SK-N-SH treated with all-trans-retinoic acid at 6 μM for 48 hours (cell line): ENCODE results near the gene BATF.

Experiments used
- ATAC-seq: fragments of 200-7000 bp; cut with Tn5 transposase; 3 replicates; pipeline ENCODE4 v1.9.1; 2020; ENCODE audit warnings: mild to moderate bottlenecking, moderate library complexity
- CSDC2 ChIP-seq: fragments of 250-450 bp; sonication (Bioruptor Pico); IDR thresholded peaks from 2 replicates; pipeline ENCODE4 v1.5.0; 2020; ENCODE audit warnings: mild to moderate bottlenecking, moderate library complexity
- CSRNP3 ChIP-seq: fragments of 250-450 bp; sonication (Bioruptor Pico); IDR thresholded peaks from 2 replicates; pipeline ENCODE4 v1.5.1; 2021; ENCODE audit warnings: mild to moderate bottlenecking, moderate library complexity
- ESRRG ChIP-seq: fragments of 250-450 bp; sonication (Bioruptor Pico); IDR thresholded peaks from 2 replicates; pipeline ENCODE4 v1.6.1; 2021; ENCODE audit warnings: mild to moderate bottlenecking
- PPARA ChIP-seq: fragments of 250-450 bp; sonication (Bioruptor Pico); IDR thresholded peaks from 2 replicates; pipeline ENCODE4 v1.5.0; 2020; ENCODE audit warnings: mild to moderate bottlenecking, borderline replicate concordance
- RARB ChIP-seq: fragments of 250-450 bp; sonication (Bioruptor Pico); IDR thresholded peaks from 2 replicates; pipeline ENCODE4 v1.8.0; 2021; ENCODE audit warnings: mild to moderate bottlenecking, moderate library complexity
- SNAI2 ChIP-seq: fragments of 250-450 bp; sonication (Bioruptor Pico); IDR thresholded peaks from 2 replicates; pipeline ENCODE4 v1.5.0; 2020; ENCODE audit warnings: mild to moderate bottlenecking, moderate library complexity
- TCF4 ChIP-seq: fragments of 250-450 bp; sonication (Bioruptor Pico); IDR thresholded peaks from 2 replicates; pipeline ENCODE4 v1.8.0; 2021; ENCODE audit warnings: mild to moderate bottlenecking, moderate library complexity, borderline replicate concordance
- ZC3H10 ChIP-seq: fragments of 250-450 bp; sonication (Bioruptor Pico); IDR thresholded peaks from 2 replicates; pipeline ENCODE4 v1.5.1; 2021; ENCODE audit warnings: mild to moderate bottlenecking, moderate library complexity
- ZFP3 ChIP-seq: fragments of 250-450 bp; sonication (Bioruptor Pico); IDR thresholded peaks from 2 replicates; pipeline ENCODE4 v1.5.0; 2020; ENCODE audit warnings: mild to moderate bottlenecking, moderate library complexity
- ZFP30 ChIP-seq: fragments of 450-650 bp; formaldehyde crosslinking; IDR thresholded peaks from 2 replicates; pipeline ENCODE4 v1.5.0; 2022; ENCODE audit warnings: mild to moderate bottlenecking, moderate library complexity
- ZNF565 ChIP-seq: fragments of 450-650 bp; formaldehyde crosslinking; conservative IDR thresholded peaks from 2 replicates; pipeline ENCODE4 v1.5.0; 2020; ENCODE audit warnings: low read depth, mild to moderate bottlenecking, moderate library complexity
- TF ChIP-seq, protein P1 (sequence below): fragments of 250-450 bp; sonication (Bioruptor Pico); IDR thresholded peaks from 2 replicates; pipeline ENCODE4 v1.5.1; 2020; ENCODE audit warnings: low read depth, mild to moderate bottlenecking, moderate library complexity
- TF ChIP-seq, protein P2 (sequence below): fragments of 250-450 bp; sonication (Bioruptor Pico); IDR thresholded peaks from 2 replicates; pipeline ENCODE4 v1.8.0; 2020; ENCODE audit warnings: mild to moderate bottlenecking, moderate library complexity, borderline replicate concordance

Gene BATF

GRCh38 chr14:75591987-75592575 lies 69.8 kb downstream of the BATF start:
- no peak for ATAC-seq

GRCh38 chr14:75595226-75595625 lies 73.0 kb downstream of the BATF start:
- no peak for ATAC-seq
- TF ChIP-seq TCF4 (CRISPR knock-in tag): no peak
- TF ChIP-seq SNAI2: no peak
- no peak for TF ChIP-seq ZC3H10 (CRISPR knock-in tag)
- TF ChIP-seq, protein P1, sequence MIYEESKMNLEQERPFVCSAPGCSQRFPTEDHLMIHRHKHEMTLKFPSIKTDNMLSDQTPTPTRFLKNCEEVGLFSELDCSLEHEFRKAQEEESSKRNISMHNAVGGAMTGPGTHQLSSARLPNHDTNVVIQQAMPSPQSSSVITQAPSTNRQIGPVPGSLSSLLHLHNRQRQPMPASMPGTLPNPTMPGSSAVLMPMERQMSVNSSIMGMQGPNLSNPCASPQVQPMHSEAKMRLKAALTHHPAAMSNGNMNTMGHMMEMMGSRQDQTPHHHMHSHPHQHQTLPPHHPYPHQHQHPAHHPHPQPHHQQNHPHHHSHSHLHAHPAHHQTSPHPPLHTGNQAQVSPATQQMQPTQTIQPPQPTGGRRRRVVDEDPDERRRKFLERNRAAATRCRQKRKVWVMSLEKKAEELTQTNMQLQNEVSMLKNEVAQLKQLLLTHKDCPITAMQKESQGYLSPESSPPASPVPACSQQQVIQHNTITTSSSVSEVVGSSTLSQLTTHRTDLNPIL (CRISPR knock-in tag): no peak
- TF ChIP-seq RARB: no peak
- no peak for TF ChIP-seq ZNF565
- TF ChIP-seq, protein P2, sequence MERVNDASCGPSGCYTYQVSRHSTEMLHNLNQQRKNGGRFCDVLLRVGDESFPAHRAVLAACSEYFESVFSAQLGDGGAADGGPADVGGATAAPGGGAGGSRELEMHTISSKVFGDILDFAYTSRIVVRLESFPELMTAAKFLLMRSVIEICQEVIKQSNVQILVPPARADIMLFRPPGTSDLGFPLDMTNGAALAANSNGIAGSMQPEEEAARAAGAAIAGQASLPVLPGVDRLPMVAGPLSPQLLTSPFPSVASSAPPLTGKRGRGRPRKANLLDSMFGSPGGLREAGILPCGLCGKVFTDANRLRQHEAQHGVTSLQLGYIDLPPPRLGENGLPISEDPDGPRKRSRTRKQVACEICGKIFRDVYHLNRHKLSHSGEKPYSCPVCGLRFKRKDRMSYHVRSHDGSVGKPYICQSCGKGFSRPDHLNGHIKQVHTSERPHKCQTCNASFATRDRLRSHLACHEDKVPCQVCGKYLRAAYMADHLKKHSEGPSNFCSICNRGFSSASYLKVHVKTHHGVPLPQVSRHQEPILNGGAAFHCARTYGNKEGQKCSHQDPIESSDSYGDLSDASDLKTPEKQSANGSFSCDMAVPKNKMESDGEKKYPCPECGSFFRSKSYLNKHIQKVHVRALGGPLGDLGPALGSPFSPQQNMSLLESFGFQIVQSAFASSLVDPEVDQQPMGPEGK (CRISPR knock-in tag): no peak
- no peak for TF ChIP-seq PPARA (CRISPR knock-in tag)
- no peak for TF ChIP-seq ZFP30 (CRISPR knock-in tag)
- TF ChIP-seq ESRRG (CRISPR knock-in tag): no peak
- no peak for TF ChIP-seq ZFP3 (CRISPR knock-in tag)

More at GRCh38 chr14:75591987-75592575, 69.8 kb downstream of the BATF start:
- TF ChIP-seq CSDC2: no peak
- TF ChIP-seq TCF4 (CRISPR knock-in tag): no peak
- TF ChIP-seq CSRNP3 (CRISPR knock-in tag): no peak
